Measurements from ENCODE around the gene CFAP46. TPM values are rescaled to one million over a fixed set of nuclear protein-coding genes. Genes with fewer than 3 reads are reported as not detected.

CFAP46 gene
- polyA plus RNA-seq, 1 donor from 2014 or later = 2.6 TPM

- no peaks in the 10 kb centered on the region for H3K36me3 ChIP-seq (ENCODE audit: insufficient read depth, low read length)
- no peak overlapping the region for H3K9ac ChIP-seq (ENCODE audit: low read length)
- no peaks in the 10 kb centered on the region for H3K9me2 ChIP-seq (ENCODE audit: insufficient read depth, low read length)
- H3K27me3 ChIP-seq (ENCODE audit: insufficient read depth, low read depth, low read length) = no peaks in the 10 kb centered on the region
- H3F3A ChIP-seq (ENCODE audit: insufficient read depth, low read length, poor library complexity, severe bottlenecking) = no peaks in the 10 kb centered on the region
- no peak overlapping the region for H2AFZ ChIP-seq (ENCODE audit: low read depth, low read length)
- H4K20me1 ChIP-seq (ENCODE audit: insufficient read depth) = no peaks in the 10 kb centered on the region
- no peak overlapping the region for H3K4me2 ChIP-seq (ENCODE audit: low read length)
- H3K4me3 ChIP-seq (ENCODE audit: low read length) = no peak overlapping the region
- no peak overlapping the region for H3K27ac ChIP-seq (ENCODE audit: low read length)
- TF ChIP-seq SMC3 (conservative IDR thresholded peaks at IDR 0.05; ENCODE audit: poor library complexity) (no peak), EZH2 (IDR thresholded peaks at IDR 0.05; ENCODE audit: borderline replicate concordance, insufficient read depth, low read length, poor library complexity, severe bottlenecking) (no peak), EP300 (conservative IDR thresholded peaks at IDR 0.05; ENCODE audit: poor library complexity, severe bottlenecking) (no peak), CTCF (IDR thresholded peaks at IDR 0.05; ENCODE audit: poor library complexity, severe bottlenecking) (no peak), RAD21 (conservative IDR thresholded peaks at IDR 0.05) (no peak), TAF1 (IDR thresholded peaks at IDR 0.05; ENCODE audit: low read depth) (no peak), REST (IDR thresholded peaks at IDR 0.05; ENCODE audit: borderline replicate concordance) (no peak), POLR2AphosphoS5 (IDR thresholded peaks at IDR 0.05) (no peak), MXI1 (conservative IDR thresholded peaks at IDR 0.05; ENCODE audit: poor library complexity, severe bottlenecking) (no peak)
- H3K9me3 ChIP-seq (ENCODE audit: low read length) = peaks cover 11% of the 10 kb centered on the region
- H3K79me2 ChIP-seq (replicated peaks; ENCODE audit: insufficient read depth, low read length) = no peaks in the 10 kb centered on the region
Measured at GRCh38 chr10:132764108-132764507, 178.3 kb downstream of the CFAP46 start.

GRCh38 chr10:132763545-132763944 is 178.8 kb downstream of the CFAP46 start:
- Histone ChIP-seq H2AFZ (ENCODE audit: low read depth, low read length) (no peak overlapping the region), H3F3A (ENCODE audit: insufficient read depth, low read length, poor library complexity, severe bottlenecking) (no peaks in the 10 kb centered on the region), H4K20me1 (ENCODE audit: insufficient read depth) (no peaks in the 10 kb centered on the region), H3K4me2 (ENCODE audit: low read length) (no peak overlapping the region), H3K27me3 (ENCODE audit: insufficient read depth, low read depth, low read length) (no peaks in the 10 kb centered on the region), H3K36me3 (ENCODE audit: insufficient read depth, low read length) (no peaks in the 10 kb centered on the region), H3K4me3 (ENCODE audit: low read length) (no peak overlapping the region), H3K9me2 (ENCODE audit: insufficient read depth, low read length) (no peaks in the 10 kb centered on the region), H3K27ac (ENCODE audit: low read length) (no peak overlapping the region), H3K9me3 (ENCODE audit: low read length) (peaks cover 5% of the 10 kb centered on the region), H3K9ac (ENCODE audit: low read length) (no peak overlapping the region), H3K79me2 (replicated peaks; ENCODE audit: insufficient read depth, low read length) (no peaks in the 10 kb centered on the region)
- no peak for TF ChIP-seq SMC3 (conservative IDR thresholded peaks at IDR 0.05; ENCODE audit: poor library complexity)
- no peak for TF ChIP-seq TAF1 (IDR thresholded peaks at IDR 0.05; ENCODE audit: low read depth)

- H3K4me2 ChIP-seq (ENCODE audit: low read length) = no peak overlapping the region
- no peak overlapping the region for H3K27ac ChIP-seq (ENCODE audit: low read length)
- H3K9ac ChIP-seq (ENCODE audit: low read length) = no peak overlapping the region
- H4K20me1 ChIP-seq (ENCODE audit: insufficient read depth) = no peaks in the 10 kb centered on the region
- H3K9me2 ChIP-seq (ENCODE audit: insufficient read depth, low read length) = no peaks in the 10 kb centered on the region
- TF ChIP-seq EZH2 (IDR thresholded peaks at IDR 0.05; ENCODE audit: borderline replicate concordance, insufficient read depth, low read length, poor library complexity, severe bottlenecking) (no peak), CTCF (IDR thresholded peaks at IDR 0.05; ENCODE audit: poor library complexity, severe bottlenecking) (no peak), TAF1 (IDR thresholded peaks at IDR 0.05; ENCODE audit: low read depth) (no peak), MXI1 (conservative IDR thresholded peaks at IDR 0.05; ENCODE audit: poor library complexity, severe bottlenecking) (no peak), SMC3 (conservative IDR thresholded peaks at IDR 0.05; ENCODE audit: poor library complexity) (no peak), POLR2AphosphoS5 (IDR thresholded peaks at IDR 0.05) (no peak), EP300 (conservative IDR thresholded peaks at IDR 0.05; ENCODE audit: poor library complexity, severe bottlenecking) (no peak), REST (IDR thresholded peaks at IDR 0.05; ENCODE audit: borderline replicate concordance) (no peak), RAD21 (conservative IDR thresholded peaks at IDR 0.05) (no peak)
- H3K79me2 ChIP-seq (replicated peaks; ENCODE audit: insufficient read depth, low read length) = no peaks in the 10 kb centered on the region
- H3K9me3 ChIP-seq (ENCODE audit: low read length) = no peaks in the 10 kb centered on the region
- H3F3A ChIP-seq (ENCODE audit: insufficient read depth, low read length, poor library complexity, severe bottlenecking) = no peaks in the 10 kb centered on the region
- H3K4me3 ChIP-seq (ENCODE audit: low read length) = no peak overlapping the region
- H2AFZ ChIP-seq (ENCODE audit: low read depth, low read length) = no peak overlapping the region
- no peaks in the 10 kb centered on the region for H3K27me3 ChIP-seq (ENCODE audit: insufficient read depth, low read depth, low read length)
- H3K36me3 ChIP-seq (ENCODE audit: insufficient read depth, low read length) = no peaks in the 10 kb centered on the region
Measured at GRCh38 chr10:132762267-132762666, 180.1 kb downstream of the CFAP46 start.

Measured in neural cell (in vitro differentiated cells).